Keratinocyte (primary cell): ENCODE data around the gene KREMEN1. TPM values are rescaled to one million over a fixed set of nuclear protein-coding genes. Genes with fewer than 3 reads are reported as not detected.

Source experiments
- DNase-seq: peaks from one replicate; pipeline ENCODE4 v3.0.0-alpha.2; 2011; ENCODE audit warnings: low read depth, missing footprints, low spot score
- FAIRE-seq: peaks from 2 replicates; lab custom pipeline; 2011; peaks lifted over from hg19 to GRCh38; lab: Jason Lieb, UNC
- H2AFZ ChIP-seq: 2 replicates; pipeline ENCODE4 v1.6.0; 2012; ENCODE audit warnings: low read length, control low read depth, inconsistent platforms; ENCODE audit not compliant: control insufficient read depth
- H3K27ac ChIP-seq: 2 replicates; pipeline ENCODE4 v1.5.1; 2011; ENCODE audit warnings: low read length; ENCODE audit not compliant: control insufficient read depth, insufficient read depth
- H3K27me3 ChIP-seq: 3 replicates; pipeline ENCODE4 v1.6.0; 2011; ENCODE audit warnings: low read length; ENCODE audit not compliant: control insufficient read depth, insufficient read depth; ENCODE audit errors: extremely low read depth
- H3K36me3 ChIP-seq, 2 experiments: 2 replicates in 1 of 2; 3 replicates in 1 of 2; pipeline ENCODE4 v1.5.1; 2011; ENCODE audit warnings: low read length in 2 of 2, mild to moderate bottlenecking in 1 of 2; ENCODE audit not compliant: control insufficient read depth in 2 of 2, insufficient read depth in 2 of 2; ENCODE audit errors: extremely low read depth in 1 of 2
- H3K4me1 ChIP-seq: 3 replicates; pipeline ENCODE4 v1.5.1; 2011; ENCODE audit warnings: low read length; ENCODE audit not compliant: control insufficient read depth, insufficient read depth; ENCODE audit errors: extremely low read depth
- H3K4me2 ChIP-seq: 3 replicates; pipeline ENCODE4 v1.6.0; 2011; ENCODE audit warnings: low read depth, low read length; ENCODE audit not compliant: control insufficient read depth, insufficient read depth; ENCODE audit errors: extremely low read depth
- H3K4me3 ChIP-seq, 3 experiments: fragments of 200-600 bp in 1 of 3; sonication (generic) in 1 of 3; 2 replicates in 2 of 3; 3 replicates in 1 of 3; pipeline ENCODE4 v1.5.1; 2011 to 2016; ENCODE audit warnings: low read length in 3 of 3, mild to moderate bottlenecking in 3 of 3, control low read depth in 2 of 3, inconsistent platforms in 1 of 3, low read depth in 1 of 3, mixed read lengths in 1 of 3, mixed run types in 1 of 3, moderate library complexity in 1 of 3; ENCODE audit not compliant: control insufficient read depth in 2 of 3, insufficient read depth in 2 of 3; ENCODE audit errors: extremely low read depth in 1 of 3
- H3K79me2 ChIP-seq: 2 replicates; pipeline ENCODE4 v1.6.0; 2012; ENCODE audit warnings: low read length; ENCODE audit not compliant: control insufficient read depth, insufficient read depth
- H3K9ac ChIP-seq: 3 replicates; pipeline ENCODE4 v1.6.0; 2011; ENCODE audit warnings: low read length; ENCODE audit not compliant: control insufficient read depth, insufficient read depth; ENCODE audit errors: extremely low read depth
- H3K9me1 ChIP-seq: 3 replicates; pipeline ENCODE4 v1.6.0; 2011; ENCODE audit warnings: low read length; ENCODE audit not compliant: control insufficient read depth, insufficient read depth; ENCODE audit errors: extremely low read depth
- H3K9me3 ChIP-seq: 2 replicates; pipeline ENCODE4 v1.5.1; 2012; ENCODE audit warnings: low read depth, low read length; ENCODE audit not compliant: control insufficient read depth
- H4K20me1 ChIP-seq: 3 replicates; pipeline ENCODE4 v1.6.0; 2011; ENCODE audit warnings: low read length; ENCODE audit not compliant: control insufficient read depth, insufficient read depth; ENCODE audit errors: extremely low read depth
- EZH2 ChIP-seq: IDR thresholded peaks from one replicate; pipeline ENCODE4 v1.6.1; 2012; ENCODE audit warnings: inconsistent platforms, mild to moderate bottlenecking, low read length, moderate library complexity
- dilution Hi-C: fragments of 300-500 bp; cut with MboI; formaldehyde crosslinking; loops from one replicate; pipeline ENCODE4 v1.7.0; 2020; ENCODE audit warnings: low sequenced_read_pairs; ENCODE audit not compliant: extremely low pct_ligation_motif_present
- polyA plus RNA-seq, 5 experiments: library from polyadenylated mRNA; depleted of rRNA in 3 of 5; stranded (reverse) in 3 of 5; stranded (forward) in 1 of 5; unstranded in 1 of 5; fragments of >200 nt; gene quantifications; 1 replicate in 1 of 5; 2 replicates in 3 of 5; 3 replicates in 1 of 5; pipeline versions ENCODE4 v1.2.1 to v1.2.3, GENCODE V29; 2011 to 2012; ENCODE audit warnings: missing spikeins in 2 of 5, low read depth in 1 of 5, low replicate concordance in 1 of 5
- TF ChIP-seq, protein P1 (sequence below), 3 experiments: IDR thresholded peaks in 1 of 3; conservative IDR thresholded peaks in 1 of 3; optimal IDR thresholded peaks in 1 of 3; 2 replicates in 2 of 3; 3 replicates in 1 of 3; pipeline versions ENCODE3 to v1.5.1; 2011; ENCODE audit warnings: low read length in 3 of 3, mild to moderate bottlenecking in 3 of 3, moderate library complexity in 2 of 3, control low read depth in 1 of 3, inconsistent platforms in 1 of 3; ENCODE audit not compliant: insufficient read depth in 2 of 3; ENCODE audit errors: extremely low read depth in 1 of 3

KREMEN1 gene
- polyA plus RNA-seq, 1 donor (not counting 4 experiments of a cell fraction or from before 2014, with no cell fraction given), result 6.8 TPM

DNA sequence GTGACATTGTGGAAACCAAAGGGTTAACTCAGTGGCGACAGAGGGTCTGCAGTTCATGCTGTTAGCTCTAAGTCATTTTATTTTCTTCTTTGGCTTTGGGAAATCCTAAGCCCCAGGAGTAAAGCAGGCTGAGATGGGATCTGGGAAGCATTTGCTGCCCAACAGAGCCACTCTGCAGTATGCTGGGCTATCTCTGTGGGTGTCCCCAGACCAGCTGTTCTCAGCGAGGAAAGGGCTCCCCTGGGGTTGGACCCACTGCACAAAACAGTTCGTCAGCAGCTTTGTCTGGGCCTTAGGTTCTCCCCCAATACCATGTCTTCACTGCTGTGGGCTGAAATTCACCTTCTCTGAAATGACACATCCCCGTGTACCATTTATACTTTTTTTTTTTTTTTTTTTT lies 34.0 kb downstream of the KREMEN1 start:
- Histone ChIP-seq H3K79me2 (no peaks in the 10 kb centered on the region), H3K27ac (no peak overlapping the region), H2AFZ (no peak overlapping the region), H3K9me3 (no peaks in the 10 kb centered on the region), H3K4me1 (peaks cover 12% of the 10 kb centered on the region), H3K4me3 (no peak overlapping the region), H3K36me3 (no peaks in the 10 kb centered on the region), H4K20me1 (no peaks in the 10 kb centered on the region), H3K4me2 (no peak overlapping the region), H3K9ac (no peak overlapping the region), H3K27me3 (no peaks in the 10 kb centered on the region), H3K9me1 (no peaks in the 10 kb centered on the region)
- FAIRE-seq (no peak), DNase-seq (no peak)
- dilution Hi-C loops, result no loop called here
- no peak for TF ChIP-seq EZH2
- TF ChIP-seq, protein P1, sequence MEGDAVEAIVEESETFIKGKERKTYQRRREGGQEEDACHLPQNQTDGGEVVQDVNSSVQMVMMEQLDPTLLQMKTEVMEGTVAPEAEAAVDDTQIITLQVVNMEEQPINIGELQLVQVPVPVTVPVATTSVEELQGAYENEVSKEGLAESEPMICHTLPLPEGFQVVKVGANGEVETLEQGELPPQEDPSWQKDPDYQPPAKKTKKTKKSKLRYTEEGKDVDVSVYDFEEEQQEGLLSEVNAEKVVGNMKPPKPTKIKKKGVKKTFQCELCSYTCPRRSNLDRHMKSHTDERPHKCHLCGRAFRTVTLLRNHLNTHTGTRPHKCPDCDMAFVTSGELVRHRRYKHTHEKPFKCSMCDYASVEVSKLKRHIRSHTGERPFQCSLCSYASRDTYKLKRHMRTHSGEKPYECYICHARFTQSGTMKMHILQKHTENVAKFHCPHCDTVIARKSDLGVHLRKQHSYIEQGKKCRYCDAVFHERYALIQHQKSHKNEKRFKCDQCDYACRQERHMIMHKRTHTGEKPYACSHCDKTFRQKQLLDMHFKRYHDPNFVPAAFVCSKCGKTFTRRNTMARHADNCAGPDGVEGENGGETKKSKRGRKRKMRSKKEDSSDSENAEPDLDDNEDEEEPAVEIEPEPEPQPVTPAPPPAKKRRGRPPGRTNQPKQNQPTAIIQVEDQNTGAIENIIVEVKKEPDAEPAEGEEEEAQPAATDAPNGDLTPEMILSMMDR (optimal IDR thresholded peaks at IDR 0.05 in 1 of 3, IDR thresholded peaks at IDR 0.05 in 1 of 3, conservative IDR thresholded peaks at IDR 0.05 in 1 of 3; ENCODE audit: extremely low read depth in 1 of 3, insufficient read depth in 2 of 3, low read length in 3 of 3), result no peak

- Histone ChIP-seq H2AFZ (no peak overlapping the region), H3K27ac (no peak overlapping the region), H3K9me3 (no peaks in the 10 kb centered on the region), H3K79me2 (no peaks in the 10 kb centered on the region), H3K27me3 (no peaks in the 10 kb centered on the region), H3K36me3 (no peaks in the 10 kb centered on the region), H3K4me3 (no peak overlapping the region), H3K9me1 (no peaks in the 10 kb centered on the region), H4K20me1 (no peaks in the 10 kb centered on the region), H3K9ac (no peak overlapping the region), H3K4me2 (no peak overlapping the region), H3K4me1 (peaks cover 12% of the 10 kb centered on the region)
- peak; percentile 97 for FAIRE-seq
- peak; percentile 15 for DNase-seq
- dilution Hi-C loops, result no loop called here
- TF ChIP-seq EZH2, result no peak
- TF ChIP-seq, protein P1 (optimal IDR thresholded peaks at IDR 0.05 in 1 of 3, IDR thresholded peaks at IDR 0.05 in 1 of 3, conservative IDR thresholded peaks at IDR 0.05 in 1 of 3; ENCODE audit: extremely low read depth in 1 of 3, insufficient read depth in 2 of 3, low read length in 3 of 3), result no peak
Observed at GRCh38 chr22:29108137-29108536, 35.3 kb downstream of the KREMEN1 start.
